ENCODE data around the gene ATOH7. TPM values are rescaled to one million over a fixed set of nuclear protein-coding genes. Genes with fewer than 3 reads are reported as not detected.

ATOH7 gene
- total RNA-seq, 2 donors from 2014 or later, result not detected

DNA sequence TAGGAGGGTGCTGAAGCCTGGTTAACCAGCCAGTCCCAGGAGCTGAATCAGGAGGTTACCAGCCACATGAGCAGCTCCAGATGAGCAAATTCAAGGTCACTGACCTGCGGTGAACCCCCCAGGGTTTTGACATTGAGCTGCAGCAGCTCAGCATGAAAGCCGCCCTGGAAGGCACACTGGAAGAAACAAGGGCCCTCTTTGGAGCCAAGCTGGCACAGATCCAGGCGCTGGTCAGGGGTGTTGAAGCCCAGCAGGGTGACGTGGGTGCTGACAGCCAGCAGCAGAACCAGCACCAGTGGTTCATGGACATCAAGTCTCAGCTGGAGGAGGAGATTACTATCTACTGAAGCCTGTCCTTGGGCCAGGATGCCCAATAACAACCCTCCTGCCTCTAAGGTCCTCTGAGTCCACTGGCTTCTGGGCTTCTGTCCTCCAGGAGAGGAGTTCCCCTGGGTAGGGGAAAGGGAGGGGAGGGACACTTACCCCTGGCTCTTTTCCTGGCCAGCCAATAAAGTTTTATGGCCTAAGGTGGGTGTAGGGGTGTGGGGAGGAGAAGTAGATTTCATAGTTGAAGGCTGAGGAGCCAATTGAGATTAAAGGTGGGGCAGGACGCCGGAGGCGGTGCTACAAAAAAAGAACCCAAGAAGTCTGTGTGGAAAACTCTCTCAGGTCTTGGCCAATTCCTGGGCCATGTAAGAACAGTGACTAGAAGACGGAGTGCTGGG is 29.4 kb upstream of the ATOH7 start:
- no peak for ATAC-seq

DNA sequence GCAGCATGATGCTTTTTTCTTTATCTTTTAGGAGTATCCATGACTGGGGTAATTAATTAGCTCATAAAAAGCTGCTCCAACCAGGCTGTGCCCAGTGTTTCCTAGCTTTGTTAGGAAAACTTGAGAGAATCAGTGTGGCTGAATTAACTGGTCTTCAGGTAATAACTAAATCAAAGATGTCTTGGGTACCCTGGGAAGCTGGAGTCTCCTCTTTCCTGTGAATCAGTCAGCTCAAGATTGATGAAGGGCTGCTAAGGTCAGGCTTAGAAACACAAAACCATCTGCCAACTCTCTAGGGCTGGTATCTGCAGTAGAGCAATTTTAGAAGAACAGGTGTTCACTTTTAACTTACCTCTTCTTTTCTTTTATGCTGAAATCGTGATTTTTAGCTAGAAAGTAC is 21.4 kb upstream of the ATOH7 start:
- TF ChIP-seq POLR2A (IDR thresholded peaks at IDR 0.05), result no peak
- TF ChIP-seq, protein P1, sequence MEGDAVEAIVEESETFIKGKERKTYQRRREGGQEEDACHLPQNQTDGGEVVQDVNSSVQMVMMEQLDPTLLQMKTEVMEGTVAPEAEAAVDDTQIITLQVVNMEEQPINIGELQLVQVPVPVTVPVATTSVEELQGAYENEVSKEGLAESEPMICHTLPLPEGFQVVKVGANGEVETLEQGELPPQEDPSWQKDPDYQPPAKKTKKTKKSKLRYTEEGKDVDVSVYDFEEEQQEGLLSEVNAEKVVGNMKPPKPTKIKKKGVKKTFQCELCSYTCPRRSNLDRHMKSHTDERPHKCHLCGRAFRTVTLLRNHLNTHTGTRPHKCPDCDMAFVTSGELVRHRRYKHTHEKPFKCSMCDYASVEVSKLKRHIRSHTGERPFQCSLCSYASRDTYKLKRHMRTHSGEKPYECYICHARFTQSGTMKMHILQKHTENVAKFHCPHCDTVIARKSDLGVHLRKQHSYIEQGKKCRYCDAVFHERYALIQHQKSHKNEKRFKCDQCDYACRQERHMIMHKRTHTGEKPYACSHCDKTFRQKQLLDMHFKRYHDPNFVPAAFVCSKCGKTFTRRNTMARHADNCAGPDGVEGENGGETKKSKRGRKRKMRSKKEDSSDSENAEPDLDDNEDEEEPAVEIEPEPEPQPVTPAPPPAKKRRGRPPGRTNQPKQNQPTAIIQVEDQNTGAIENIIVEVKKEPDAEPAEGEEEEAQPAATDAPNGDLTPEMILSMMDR (IDR thresholded peaks at IDR 0.05), result no peak
- DNase-seq (no peak), ATAC-seq (no peak)
- Histone ChIP-seq H3K4me1 (no peaks in the 10 kb centered on the region), H3K36me3 (replicated peaks in 1 of 2; ENCODE audit: insufficient read depth in 1 of 2, low read depth in 2 of 2) (no peaks in the 10 kb centered on the region), H3K9me3 (no peaks in the 10 kb centered on the region), H3K27ac (no peak overlapping the region), H3K27me3 (no peaks in the 10 kb centered on the region), H3K4me3 (no peak overlapping the region)
- 30 to 33% methylated on average over 1 of the region's 1 CpG for WGBS, 2 donors
- intact Hi-C loops (cut with DNase I), result no loop called here

More for the DNA sequence above, 29.4 kb upstream of the ATOH7 start:
- no peaks in the 10 kb centered on the region for H3K27me3 ChIP-seq
- WGBS, 2 donors, result 74 to 99% methylated on average over 4 to 8 of the region's 8 CpGs
- TF ChIP-seq, protein P1 (IDR thresholded peaks at IDR 0.05), result no peak
- TF ChIP-seq POLR2A (IDR thresholded peaks at IDR 0.05), result no peak
- no peak overlapping the region for H3K4me3 ChIP-seq
- intact Hi-C loops (cut with DNase I), result no loop called here
- H3K36me3 ChIP-seq (replicated peaks in 1 of 2; ENCODE audit: insufficient read depth in 1 of 2, low read depth in 2 of 2), result no peaks in the 10 kb centered on the region
- no peak overlapping the region for H3K27ac ChIP-seq
- DNase-seq, result peak; percentile 2 to 37 (median 28)
- H3K9me3 ChIP-seq, result no peaks in the 10 kb centered on the region
- no peaks in the 10 kb centered on the region for H3K4me1 ChIP-seq

DNA sequence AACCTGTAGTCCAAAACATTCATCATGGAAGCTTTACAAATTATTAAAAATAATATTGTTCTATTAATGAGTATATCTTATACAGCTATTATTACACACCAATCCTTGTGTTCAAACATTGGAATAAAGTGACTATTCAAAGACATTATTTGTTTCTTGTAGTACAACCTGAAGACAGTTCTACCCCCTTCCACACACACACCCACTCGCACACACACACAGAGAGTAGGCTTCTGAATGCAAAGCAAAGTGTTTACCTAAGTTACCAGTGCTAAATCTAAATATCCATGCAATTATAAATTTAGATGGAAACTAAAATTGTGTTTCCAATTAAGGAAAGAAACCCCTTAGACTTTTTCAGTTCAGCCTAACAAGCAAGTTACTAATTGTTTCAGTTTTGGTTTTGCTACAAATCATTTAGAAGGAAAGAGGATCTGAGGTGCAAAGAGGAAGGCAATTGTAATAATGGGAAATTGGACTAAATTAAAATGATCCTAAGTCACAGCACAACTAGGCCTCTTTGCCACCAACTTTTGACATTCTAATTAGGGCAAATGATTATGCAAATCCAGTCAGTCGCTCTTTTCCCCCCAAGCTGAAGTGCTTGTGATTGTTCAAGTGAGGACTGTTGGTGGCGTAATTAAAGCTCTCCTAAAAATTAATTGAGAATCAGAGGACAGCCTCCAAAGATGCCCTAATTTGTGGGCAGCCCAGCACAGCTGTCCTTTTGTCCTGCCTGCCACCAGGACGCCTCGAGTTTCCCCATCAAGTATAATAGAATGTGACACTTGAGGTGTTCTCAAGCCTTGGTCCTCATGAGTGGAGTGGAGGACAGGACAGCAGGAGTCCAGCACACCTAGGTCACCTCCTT is 19.9 kb upstream of the ATOH7 start:
- intact Hi-C loops (cut with DNase I), result no loop called here
- no peak overlapping the region for H3K4me3 ChIP-seq

DNA sequence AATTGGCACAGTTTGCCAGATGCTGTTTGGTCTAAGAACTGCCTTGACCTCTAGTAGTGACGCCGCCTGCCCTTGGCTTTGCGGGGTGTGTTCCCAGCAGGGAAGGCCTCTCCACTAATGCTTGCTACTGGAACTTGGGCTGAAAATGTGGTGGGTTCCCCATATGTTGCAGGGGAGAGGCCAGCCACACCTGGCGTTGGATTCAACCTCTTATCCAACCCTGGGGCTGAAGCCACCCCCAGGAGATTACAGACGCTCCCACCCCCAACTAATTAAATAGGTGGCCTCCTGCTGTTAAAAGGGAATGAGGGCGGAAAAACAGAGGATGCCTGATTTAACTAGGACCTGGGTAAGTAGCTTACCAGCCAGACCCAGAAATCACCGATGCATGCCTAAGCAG is 19.2 kb upstream of the ATOH7 start:
- 85 to 88% methylated on average over 7 of the region's 7 CpGs for WGBS, 2 donors
- H3K4me1 ChIP-seq, result no peaks in the 10 kb centered on the region
- H3K27ac ChIP-seq, result no peak overlapping the region
- DNase-seq (no peak), ATAC-seq (no peak)
- H3K36me3 ChIP-seq (replicated peaks in 1 of 2; ENCODE audit: insufficient read depth in 1 of 2, low read depth in 2 of 2), result no peaks in the 10 kb centered on the region
- H3K4me3 ChIP-seq, result no peak overlapping the region
- intact Hi-C loops (cut with DNase I), result no loop called here
- TF ChIP-seq POLR2A (IDR thresholded peaks at IDR 0.05), result no peak
- TF ChIP-seq, protein P1 (IDR thresholded peaks at IDR 0.05), result no peak
- H3K27me3 ChIP-seq, result no peaks in the 10 kb centered on the region
- no peaks in the 10 kb centered on the region for H3K9me3 ChIP-seq

More for the DNA sequence above, 19.9 kb upstream of the ATOH7 start:
- ATAC-seq (no peak), DNase-seq (no peak)
- Histone ChIP-seq H3K4me1 (no peaks in the 10 kb centered on the region), H3K27ac (no peak overlapping the region), H3K36me3 (replicated peaks in 1 of 2; ENCODE audit: insufficient read depth in 1 of 2, low read depth in 2 of 2) (no peaks in the 10 kb centered on the region), H3K9me3 (no peaks in the 10 kb centered on the region), H3K27me3 (no peaks in the 10 kb centered on the region)
- WGBS, 2 donors, result 81 to 84% methylated on average over 5 of the region's 5 CpGs
- no peak for TF ChIP-seq POLR2A (IDR thresholded peaks at IDR 0.05)
- TF ChIP-seq, protein P1 (IDR thresholded peaks at IDR 0.05), result no peak

All from body of pancreas (tissue), 4 donors.